Left renal pelvis (tissue), 4 donors: ENCODE data around the gene ATP13A3. TPM values are rescaled to one million over a fixed set of nuclear protein-coding genes. Genes with fewer than 3 reads are reported as not detected.

Source experiments
- DNase-seq, 4 donors: peaks; one replicate each; pipeline ENCODE4 v3.0.0-alpha.2; 2013; ENCODE audit warnings: low read depth in 4 of 4, low spot score in 3 of 4
- polyA plus RNA-seq, 4 donors: library from polyadenylated mRNA; unstranded; fragments of 120-200 nt; gene quantifications; one replicate each; pipeline ENCODE4 v1.2.1, GENCODE V29; 2013; ENCODE audit not compliant: insufficient read length in 4 of 4

Gene ATP13A3
- polyA plus RNA-seq, 4 donors, result 65.6 to 112 (median 105) TPM

DNA sequence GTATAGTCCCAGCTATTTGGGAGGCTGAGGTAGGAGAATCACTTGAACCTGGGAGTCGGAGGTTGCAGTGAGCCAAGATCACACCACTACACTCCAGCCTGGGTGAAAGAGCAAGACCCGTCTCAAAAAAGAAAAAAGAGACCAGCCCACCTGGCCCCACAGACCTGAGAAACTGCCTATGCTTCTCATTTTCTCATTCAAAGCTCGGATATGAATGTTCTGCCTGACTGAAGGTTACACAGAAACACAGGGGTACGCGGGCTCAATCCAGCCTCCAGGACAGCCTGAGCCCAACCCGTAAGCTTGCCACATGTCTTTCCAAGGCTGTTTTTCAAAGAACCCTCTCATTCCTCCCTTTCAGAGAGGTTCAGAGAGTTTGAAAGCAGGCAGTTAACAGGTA lies 107.6 kb downstream of the ATP13A3 start:
- no peak for DNase-seq

DNA sequence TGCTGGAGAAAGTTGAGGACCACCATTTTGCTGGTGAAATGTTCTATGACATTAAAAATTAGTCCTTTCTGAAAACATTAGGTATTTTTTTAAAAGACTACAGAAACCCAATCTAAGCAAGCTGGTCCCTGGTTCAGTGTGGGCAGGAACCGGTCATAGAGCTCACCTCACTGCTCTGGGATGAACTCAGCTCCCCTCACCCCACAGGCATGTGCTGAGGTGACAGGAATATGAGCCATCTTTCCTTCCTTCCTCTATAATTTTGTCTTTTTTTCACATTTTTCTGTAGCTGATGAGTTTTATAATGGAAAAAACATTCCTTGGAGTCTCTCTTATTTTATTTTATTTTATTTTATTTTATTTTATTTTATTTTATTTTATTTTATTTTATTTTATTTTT lies 109.1 kb downstream of the ATP13A3 start:
- no peak for DNase-seq

DNA sequence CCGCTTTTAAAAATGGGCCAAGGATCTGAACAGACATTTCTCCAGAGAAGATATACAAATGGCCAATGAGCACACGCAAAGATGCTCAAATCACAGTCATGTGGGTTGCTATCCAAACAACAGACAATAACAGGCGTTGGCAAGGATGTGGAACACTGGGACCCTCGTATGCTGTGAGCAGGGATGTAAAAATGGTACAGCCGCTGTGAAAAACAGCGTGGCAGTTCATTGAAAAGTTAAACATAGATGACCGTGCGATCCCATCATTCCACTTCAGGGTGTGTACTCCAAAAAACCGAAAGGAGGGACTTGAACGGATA lies 110.6 kb downstream of the ATP13A3 start:
- DNase-seq, result no peak

DNA sequence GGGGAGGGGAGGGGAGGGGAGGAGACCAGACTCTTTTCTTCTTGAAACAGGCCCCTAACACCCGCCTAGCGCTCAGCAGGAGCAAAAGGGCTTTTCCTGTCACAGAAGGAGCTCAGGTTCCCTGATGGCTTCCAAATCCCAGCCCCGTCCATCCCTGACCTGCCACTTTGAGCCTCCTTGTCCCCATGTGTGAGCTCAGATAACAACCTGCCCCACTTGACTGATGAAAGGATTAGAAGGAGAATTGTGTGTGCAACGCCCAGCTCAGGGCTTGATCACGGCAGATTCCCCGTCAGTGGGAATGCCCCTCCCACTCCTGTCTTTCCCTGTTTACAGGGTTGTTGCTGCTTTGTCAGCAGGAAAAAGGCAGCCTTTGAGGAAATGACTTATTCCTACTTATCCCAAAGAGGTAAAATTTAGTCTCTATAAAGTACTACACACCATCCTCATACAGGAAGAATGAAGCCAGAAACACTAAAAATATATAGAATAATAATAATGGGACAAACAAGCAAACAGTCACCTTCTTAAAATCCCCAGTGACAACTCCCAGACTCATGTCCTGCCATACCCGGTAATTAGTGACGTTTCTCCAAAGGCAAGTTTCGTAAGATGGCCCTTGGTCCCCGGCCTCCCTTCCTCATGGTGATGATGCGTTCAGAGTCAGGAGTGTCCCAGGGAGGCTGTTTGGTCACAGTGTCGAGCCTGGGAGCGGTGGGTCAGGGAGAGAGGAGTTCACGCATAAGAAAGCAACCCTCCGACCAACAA lies 111.1 kb downstream of the ATP13A3 start:
- DNase-seq, result no peak

DNA sequence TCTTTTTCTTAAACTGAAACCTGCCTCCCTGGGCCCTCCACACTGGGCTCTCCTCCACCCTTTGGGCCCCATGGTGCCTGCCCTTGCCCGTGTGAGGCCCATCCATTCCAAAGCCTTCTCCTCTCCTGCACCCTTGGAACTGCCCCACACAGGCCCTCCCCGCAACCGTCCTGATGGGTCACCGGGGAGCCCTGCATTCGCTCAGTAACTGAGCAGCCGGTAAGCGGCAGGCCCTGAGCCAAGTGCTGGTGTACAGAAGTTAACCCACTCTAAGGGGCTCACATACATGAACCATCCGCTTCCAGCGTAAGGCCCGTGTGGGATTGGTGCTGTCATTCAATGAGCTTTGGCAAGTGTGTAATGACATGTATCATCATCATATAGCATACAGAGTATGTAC lies 111.9 kb downstream of the ATP13A3 start:
- no peak for DNase-seq

DNA sequence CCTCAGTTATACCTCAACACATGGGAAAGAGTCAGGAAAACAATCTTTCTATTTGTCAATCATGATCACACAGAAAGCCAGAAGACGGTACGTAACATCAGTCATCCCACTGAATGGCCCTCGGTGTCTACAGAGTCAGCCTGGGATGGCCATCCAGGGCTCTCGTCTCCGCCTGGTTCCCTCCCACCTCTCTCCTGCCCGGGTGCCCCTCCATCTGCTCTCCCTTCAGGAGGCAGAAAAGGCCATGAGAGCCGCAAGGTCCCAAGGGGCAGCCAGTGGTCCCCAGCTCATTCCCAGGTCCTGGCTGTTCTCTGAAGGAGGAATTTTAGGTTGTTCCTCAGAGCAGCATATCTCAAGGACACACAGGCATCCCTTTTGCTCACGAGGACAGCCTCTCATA lies 112.9 kb downstream of the ATP13A3 start:
- no peak for DNase-seq

DNA sequence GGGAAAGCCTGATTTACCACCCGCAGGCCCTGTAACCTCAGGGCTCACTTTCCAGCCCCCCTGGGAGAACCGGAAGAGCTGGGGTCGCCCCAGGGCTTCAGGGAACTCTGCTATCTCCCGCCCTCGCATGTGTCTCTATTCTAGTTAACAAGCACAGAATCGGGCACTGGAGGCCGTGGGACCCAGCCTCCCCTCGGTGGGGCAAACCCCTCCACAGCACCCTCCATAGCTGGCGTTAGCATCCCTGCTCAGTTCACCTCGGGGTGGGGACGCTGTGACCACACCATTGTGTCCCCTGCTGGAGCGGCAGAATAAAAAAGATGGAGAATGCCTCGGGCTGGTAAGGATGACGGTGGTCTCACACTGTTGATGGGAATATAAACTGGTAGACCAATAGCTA lies 113.8 kb downstream of the ATP13A3 start:
- DNase-seq, result no peak

DNA sequence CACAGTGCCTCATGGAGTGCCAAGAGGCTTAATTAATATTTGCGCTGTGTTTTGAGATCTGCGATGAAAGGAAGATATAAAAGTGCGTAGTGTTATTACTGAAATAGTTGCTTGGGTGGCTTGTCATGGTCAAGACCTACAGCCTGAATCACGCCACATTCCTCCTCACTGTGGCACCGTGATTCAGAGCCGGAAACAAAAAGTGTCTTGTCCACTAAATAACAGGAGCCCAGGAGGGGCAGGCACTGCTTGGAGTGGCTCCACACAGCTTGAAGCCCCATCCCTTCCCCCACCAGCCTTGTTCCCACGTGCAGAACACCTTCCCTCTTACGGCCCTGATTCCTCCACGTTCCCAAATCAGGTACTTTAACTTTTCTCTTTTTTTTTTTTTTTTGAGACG lies 116.0 kb downstream of the ATP13A3 start:
- no peak for DNase-seq

DNA sequence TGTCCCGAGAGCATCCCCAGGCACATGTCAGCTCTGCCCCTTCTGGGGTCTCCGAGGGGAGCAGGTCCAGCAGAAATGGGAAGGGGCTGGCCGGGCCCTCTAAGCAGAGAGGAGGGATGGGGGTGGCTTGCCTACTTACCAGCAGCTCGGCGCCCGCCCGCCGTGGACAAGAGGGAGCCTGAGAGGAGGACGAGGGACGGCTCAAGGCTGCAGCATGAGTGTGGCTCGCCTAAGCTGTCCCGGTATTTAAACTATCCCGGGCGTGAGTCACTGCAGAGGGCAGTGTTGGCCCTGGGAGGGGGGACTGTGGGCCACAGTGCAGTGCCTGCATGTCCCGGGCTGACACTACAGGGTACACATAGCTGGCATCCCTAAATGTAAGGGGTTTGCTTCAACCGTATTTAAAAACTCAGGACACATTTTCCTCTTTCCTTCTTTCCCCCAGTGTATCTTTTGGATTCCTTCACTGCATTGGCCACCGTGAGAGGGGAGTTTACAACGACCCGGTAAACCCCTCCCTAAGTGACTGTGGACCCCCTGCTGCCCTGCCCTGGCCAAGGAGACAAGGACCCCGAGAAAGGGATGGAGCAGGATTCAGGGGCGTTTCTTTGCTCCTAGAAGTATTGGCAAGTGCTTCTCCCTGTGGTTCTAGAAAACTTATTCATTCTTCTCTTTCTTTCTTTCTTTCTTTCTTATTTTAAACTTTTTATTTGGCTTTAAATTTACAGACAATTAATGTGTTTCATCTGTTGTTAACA lies 117.1 kb downstream of the ATP13A3 start, which contains the start of gene LRRC15:
TSS of gene LRRC15 (minus strand) at position 222 of the 758 bp plus-strand sequence. CDS start 8,700 bp downstream, outside the sequence.
- DNase-seq, result no peak

DNA sequence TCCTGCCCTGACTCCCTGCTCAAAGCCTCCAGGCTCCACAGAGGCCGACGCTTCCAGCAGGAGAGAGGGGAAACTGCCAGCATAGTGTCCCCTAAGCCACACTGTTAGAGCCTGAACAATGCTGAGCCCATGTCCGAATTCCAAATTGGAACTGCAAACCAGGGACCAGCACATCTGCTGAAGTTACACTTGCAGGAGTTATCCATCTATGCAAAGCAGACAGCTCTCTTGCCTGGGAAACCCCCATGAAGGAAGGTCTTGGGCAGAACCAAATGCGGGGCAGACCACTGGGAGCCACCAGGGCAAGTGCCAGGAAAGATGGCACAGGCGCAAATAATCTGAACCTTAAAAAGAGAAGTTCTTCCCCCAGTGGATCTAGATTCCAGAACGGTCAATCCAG lies 117.9 kb downstream of the ATP13A3 start:
- DNase-seq, result no peak

DNA sequence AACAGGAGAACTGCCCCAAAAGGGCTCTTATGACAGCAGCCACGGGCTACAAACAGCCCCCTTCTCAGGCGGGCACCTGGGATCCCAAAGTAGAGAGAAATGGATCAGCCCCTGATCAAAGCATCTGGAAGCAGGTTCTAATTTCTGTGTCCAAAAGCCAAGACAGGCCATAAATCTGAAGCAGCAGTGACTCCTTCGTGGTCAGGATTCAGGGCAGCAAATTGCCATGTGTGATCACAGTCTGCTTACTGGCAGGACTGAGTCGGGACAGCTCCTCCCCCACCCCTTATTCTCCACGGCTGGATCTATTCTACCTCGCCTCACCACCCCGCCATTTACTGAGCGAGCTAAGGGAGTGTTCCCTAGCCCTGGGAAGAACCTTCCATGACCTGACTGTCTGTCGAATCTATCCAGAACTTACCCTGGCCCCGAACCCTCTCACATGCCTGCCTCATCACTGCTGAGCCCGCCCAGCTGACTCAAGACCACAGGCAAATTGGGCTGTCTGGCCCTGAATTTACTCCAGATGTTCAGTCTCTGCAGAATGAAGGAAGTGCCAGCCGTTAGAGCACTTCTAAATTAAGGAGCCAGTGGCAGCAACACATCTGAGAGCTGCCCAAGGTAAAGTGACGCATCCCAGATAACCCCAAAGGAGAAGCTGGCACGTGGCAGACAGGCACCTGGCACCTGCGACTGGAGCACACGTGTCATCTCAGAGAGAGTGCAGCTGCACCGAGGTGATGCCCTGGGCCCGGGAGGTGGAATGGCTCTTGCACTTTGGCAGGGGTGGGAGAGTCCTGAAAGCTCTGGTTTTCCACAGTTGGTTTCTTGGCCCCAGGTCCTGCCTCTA lies 118.6 kb downstream of the ATP13A3 start:
- no peak for DNase-seq

DNA sequence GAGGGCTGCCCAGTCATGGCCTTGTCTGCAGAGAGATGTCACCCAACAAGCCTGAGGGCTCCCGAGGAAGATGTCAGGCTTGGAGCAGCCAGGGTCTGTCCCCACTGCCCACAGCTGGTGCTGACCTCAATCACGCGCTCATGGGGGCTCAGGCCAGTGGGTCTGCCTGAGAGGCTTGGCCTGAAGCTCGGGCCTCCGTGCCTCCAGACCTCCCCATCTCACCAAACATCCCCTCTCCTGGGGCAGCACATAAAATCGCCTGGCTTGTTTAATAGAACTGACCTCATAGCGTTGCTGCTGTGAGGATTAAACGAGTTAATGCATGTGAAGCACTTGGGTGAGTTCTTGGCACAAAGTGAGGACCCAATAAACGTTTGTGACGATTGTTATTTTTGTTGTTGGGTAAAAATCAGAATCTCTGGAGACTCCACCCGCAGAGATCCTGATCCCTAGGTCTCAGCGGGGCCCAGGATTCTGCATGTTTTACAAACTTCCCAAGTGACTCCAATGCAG lies 120.8 kb downstream of the ATP13A3 start:
- no peak for DNase-seq

DNA sequence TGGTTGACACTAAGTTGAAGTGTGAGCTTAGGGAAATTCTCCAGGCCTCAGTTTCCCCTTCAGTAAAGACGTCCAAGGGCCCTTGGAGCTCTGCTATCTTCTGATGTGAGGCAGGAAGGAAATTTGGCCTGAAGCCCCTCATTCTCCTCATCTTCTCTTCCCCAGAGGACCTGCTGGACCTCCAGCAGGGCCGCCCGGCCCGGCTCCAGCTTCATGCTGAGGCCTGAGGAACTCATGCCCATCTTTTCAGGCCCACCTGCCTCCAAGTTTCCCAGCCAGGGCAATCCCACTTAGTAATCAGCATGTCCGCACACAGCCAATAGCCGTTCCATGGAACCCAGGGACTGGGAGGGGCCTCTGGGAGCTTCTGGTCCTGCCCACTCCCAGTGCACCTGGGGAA lies 121.3 kb downstream of the ATP13A3 start:
- no peak for DNase-seq

DNA sequence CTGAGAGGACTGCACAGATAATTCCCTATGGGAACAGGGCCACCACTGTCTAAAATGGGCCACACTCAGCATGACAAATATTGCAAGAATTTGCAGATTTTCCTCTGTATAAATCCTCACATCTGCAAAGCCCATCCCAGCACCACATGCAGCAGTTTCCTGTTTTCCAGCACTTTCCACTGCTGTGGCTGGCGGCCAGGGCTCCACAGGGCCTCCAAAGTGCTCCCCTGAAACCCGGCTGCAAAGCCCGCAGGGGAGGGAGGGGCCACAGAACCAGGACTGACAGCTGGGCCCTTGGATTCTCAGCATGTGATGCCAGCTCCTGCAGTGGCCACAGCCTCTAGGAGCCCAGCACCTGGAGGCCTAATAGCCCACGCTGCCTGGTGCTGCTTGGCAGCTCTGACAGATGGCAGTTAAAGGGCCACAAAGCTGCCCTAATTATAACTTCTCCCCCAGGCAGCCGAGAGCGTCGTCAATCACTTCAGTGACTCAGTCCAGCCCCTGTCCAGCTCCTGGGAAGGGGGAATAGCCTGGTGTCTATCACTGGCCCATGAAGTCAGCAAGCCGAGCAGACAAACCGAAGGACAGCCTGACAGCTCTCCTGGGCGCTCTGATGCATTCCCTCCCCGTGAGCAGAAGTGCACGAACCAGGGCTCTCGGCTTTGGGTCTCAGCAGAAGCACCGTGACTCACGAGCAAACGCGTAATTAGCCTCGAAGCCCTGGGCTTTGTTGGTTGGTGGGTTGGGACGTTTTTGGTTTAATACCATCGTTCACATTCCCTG lies 122.0 kb downstream of the ATP13A3 start:
- no peak for DNase-seq

DNA sequence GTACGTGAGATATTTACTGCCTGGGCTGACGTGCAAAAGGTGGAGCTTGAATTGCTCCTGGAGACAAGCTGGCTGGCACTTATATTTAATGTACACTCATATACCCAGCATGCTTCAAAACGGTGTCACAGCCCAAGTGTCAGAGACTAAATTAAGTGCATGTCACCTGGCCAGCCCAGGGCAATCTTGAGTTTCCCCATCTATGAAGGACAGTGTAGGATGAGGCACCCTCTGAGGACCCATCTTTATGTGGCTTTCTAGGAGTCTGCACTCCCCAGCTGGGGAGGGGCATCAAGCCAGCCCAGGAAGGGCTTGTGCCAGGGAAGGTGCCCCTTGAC lies 122.5 kb downstream of the ATP13A3 start:
- no peak for DNase-seq

DNA sequence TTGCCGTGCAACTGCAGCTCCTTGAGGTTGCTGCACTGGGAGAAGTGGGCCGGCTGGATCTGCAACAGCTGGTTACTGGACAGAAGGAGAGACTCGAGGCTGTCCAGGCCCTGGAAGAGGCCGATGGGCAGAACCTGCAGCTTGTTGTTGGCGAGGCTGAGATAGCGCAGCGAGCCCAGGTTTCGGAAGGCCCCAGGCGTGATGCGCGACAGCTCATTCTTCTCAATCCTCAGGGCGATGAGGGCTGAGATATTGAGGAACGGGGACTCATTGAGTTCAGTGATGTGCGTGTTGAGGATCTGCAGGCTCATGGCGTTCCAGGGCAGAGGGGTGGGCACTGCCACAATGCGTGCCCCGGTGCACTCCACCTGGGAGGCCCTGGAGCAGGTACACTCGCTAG lies 126.2 kb downstream of the ATP13A3 start:
- DNase-seq, result no peak

DNA sequence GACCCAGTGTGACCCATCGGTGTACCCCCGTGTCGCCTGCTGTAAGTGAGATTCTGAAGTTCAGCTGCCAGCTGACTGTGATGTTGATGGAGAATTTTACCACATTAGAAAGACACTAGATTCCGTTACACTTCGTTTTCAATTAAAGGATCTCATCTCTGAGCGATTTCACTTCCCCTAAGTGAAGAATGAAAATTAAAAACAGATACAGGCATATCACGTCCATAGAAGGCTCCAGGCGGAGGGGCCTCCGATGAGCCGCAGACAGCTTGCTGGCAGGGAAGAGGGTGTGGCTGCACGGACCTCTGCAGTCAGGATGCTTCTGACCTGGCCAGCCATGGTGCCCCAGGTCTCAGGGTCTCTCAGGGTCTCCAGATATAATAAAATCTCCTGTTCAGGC lies 129.1 kb downstream of the ATP13A3 start:
- DNase-seq, result no peak

DNA sequence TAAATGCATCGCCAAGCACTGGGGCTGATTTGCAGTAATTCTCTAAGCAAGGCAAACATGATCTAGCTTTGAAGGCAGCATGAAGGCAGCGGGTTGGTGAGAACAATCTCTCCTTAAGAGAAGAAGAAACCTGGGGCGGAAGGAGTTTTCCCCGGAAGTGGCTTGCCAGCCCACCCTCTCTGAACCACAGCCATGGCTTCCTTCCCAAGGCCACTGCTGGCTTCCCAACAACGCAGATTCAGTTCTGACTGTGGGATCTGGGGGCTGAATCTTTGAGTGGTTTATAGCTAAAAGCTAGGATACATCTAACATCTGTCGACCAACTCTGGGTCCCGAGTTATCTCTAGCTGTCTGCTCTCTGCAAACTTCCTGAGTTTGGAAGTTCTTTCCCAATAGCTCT lies 131.4 kb downstream of the ATP13A3 start:
- DNase-seq, result no peak

DNA sequence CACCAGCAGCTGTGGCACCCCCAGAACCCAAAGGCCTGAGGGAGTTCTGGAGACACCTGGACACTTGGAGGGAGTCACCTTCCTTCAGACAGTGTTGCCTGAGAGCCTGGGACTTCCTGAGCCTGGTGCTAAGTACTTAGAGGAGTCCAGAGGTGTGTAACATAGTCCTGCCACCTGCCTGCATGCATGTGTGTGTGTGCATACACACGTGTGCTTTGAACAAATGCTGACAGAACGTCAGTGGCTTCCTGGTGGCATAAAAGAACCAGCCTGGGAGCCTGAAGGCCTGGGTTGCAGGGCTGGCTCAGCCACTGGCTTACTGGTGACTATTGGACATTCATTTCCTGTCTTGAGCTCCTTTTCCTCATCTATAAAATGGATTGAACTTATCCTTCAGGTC lies 132.5 kb downstream of the ATP13A3 start:
- no peak for DNase-seq
